T-helper 1 cell treated with Interleukin-12 subunit alpha and Interleukin-12 subunit beta and Interleukin-4 antibody, amounts not matched to agents 30 μg/mL and 1 μg/mL, for 36 hours (primary cell): ENCODE data around the gene ZAP70.

ENCODE experiments used
- H3K27ac Mint-ChIP-seq: one replicate; pipeline ENCODE4 v1.8.0; 2021; ENCODE audit warnings: mild to moderate bottlenecking, mixed read lengths
- H3K27me3 Mint-ChIP-seq: one replicate; pipeline ENCODE4 v1.8.0; 2021; ENCODE audit warnings: low read depth, mixed read lengths
- H3K36me3 Mint-ChIP-seq: one replicate; pipeline ENCODE4 v1.8.0; 2021; ENCODE audit warnings: low read depth, mixed read lengths
- H3K4me1 Mint-ChIP-seq: one replicate; pipeline ENCODE4 v1.8.0; 2021; ENCODE audit warnings: low read depth, mixed read lengths
- H3K4me3 Mint-ChIP-seq: one replicate; pipeline ENCODE4 v1.8.0; 2021; ENCODE audit warnings: mild to moderate bottlenecking, moderate library complexity, mixed read lengths
- H3K9me3 Mint-ChIP-seq: one replicate; pipeline ENCODE4 v1.8.0; 2021; ENCODE audit warnings: mixed read lengths

Gene ZAP70

GRCh38 chr2:97779141-97779540 is 65.8 kb downstream of the ZAP70 start:
- Mint-ChIP-seq H3K4me1 (no peaks in the 10 kb centered on the region), H3K36me3 (peaks cover 19% of the 10 kb centered on the region), H3K27me3 (no peaks in the 10 kb centered on the region), H3K4me3 (no peak overlapping the region), H3K27ac (no peak overlapping the region), H3K9me3 (no peaks in the 10 kb centered on the region)

- no peak overlapping the region for H3K27ac Mint-ChIP-seq
- H3K27me3 Mint-ChIP-seq, result no peaks in the 10 kb centered on the region
- H3K4me1 Mint-ChIP-seq, result no peaks in the 10 kb centered on the region
- peaks cover 8% of the 10 kb centered on the region for H3K36me3 Mint-ChIP-seq
- H3K4me3 Mint-ChIP-seq, result no peak overlapping the region
- H3K9me3 Mint-ChIP-seq, result no peaks in the 10 kb centered on the region
These were observed 68.6 kb downstream of the ZAP70 start for GRCh38 chr2:97781981-97782380.

- Mint-ChIP-seq H3K4me3 (no peak overlapping the region), H3K27me3 (no peaks in the 10 kb centered on the region), H3K27ac (no peak overlapping the region), H3K9me3 (no peaks in the 10 kb centered on the region), H3K4me1 (no peaks in the 10 kb centered on the region), H3K36me3 (peaks cover 5% of the 10 kb centered on the region)
These were observed 71.6 kb downstream of the ZAP70 start for GRCh38 chr2:97784953-97785352.

GRCh38 chr2:97785818-97786217 is 72.4 kb downstream of the ZAP70 start:
- peaks cover 3% of the 10 kb centered on the region for H3K36me3 Mint-ChIP-seq
- no peak overlapping the region for H3K27ac Mint-ChIP-seq
- H3K27me3 Mint-ChIP-seq, result no peaks in the 10 kb centered on the region
- H3K4me3 Mint-ChIP-seq, result no peak overlapping the region
- H3K4me1 Mint-ChIP-seq, result no peaks in the 10 kb centered on the region
- H3K9me3 Mint-ChIP-seq, result no peaks in the 10 kb centered on the region

GRCh38 chr2:97788986-97789644 is 75.7 kb downstream of the ZAP70 start:
- Mint-ChIP-seq H3K36me3 (peaks cover 12% of the 10 kb centered on the region), H3K27ac (no peak overlapping the region), H3K27me3 (no peaks in the 10 kb centered on the region), H3K4me1 (no peaks in the 10 kb centered on the region), H3K9me3 (no peaks in the 10 kb centered on the region), H3K4me3 (no peak overlapping the region)
